Right hindlimb (tissue), 1 donor: Measurements from ENCODE around the gene NAV3.

Experiments
- DNase-seq: peaks from one replicate; pipeline ENCODE4 v3.0.0-alpha.2; 2018

The NAV3 gene

DNA sequence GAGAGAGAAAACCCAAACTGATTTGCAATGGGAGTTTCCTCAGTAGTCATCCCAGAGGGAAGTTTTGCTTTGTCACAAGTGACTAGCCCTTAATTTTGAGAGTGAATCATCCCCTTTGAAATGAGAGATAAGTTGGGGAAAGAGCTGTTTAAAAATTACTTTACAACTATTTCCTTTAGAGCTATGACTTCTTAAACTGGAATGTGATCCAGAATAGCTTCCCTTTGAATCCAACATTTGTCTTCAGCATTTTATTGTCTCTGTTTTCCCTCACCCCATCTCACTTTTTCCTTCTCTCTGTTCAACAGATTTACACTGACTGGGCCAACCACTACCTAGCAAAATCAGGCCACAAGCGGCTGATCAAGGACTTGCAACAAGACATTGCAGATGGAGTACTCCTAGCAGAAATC is 109.3 kb downstream of the NAV3 start:
- DNase-seq = no peak

DNA sequence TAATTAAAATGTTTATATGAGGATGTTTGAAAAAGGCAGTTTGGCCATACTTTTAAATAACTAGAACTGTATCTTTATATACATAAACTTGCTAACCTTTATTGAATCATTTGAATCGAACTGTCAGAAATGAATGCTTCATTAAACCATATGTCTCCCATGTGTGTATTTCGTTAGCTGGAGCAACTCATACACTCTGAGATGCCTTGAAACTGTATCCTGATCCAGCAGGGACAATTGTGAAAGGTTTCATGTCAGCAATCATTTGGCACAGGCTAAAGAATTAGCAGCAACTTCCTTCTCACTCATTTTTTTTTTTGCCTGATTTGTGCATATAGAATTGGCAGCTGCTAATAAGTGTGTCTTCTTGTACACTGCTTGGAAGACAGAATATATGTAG is 109.9 kb downstream of the NAV3 start:
- no peak for DNase-seq

DNA sequence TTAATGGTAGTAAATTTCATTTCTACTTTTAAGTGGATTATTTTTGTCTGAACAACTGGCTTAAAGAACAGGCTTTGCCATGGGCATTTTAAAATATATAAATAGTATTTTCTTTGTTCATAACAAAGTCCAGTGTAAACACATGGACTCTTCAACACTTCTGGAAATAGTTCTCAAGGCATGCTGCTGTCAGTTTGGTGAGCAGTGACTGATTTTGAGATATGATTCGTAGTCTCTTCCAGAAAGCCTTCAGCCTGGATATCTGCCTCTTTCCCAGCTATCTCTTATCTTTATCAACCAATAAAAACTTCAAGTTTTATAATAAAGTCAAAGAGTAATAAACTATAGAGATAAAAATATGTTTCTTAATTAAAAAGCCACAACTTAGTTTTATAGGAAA is 110.7 kb downstream of the NAV3 start:
- no peak for DNase-seq

GRCh38 chr12:77943466-77943865 is 112.8 kb downstream of the NAV3 start:
- DNase-seq = no peak

GRCh38 chr12:77946541-77947061 is 115.9 kb downstream of the NAV3 start:
- DNase-seq = no peak

GRCh38 chr12:77947330-77947729 is 116.6 kb downstream of the NAV3 start:
- DNase-seq = no peak

DNA sequence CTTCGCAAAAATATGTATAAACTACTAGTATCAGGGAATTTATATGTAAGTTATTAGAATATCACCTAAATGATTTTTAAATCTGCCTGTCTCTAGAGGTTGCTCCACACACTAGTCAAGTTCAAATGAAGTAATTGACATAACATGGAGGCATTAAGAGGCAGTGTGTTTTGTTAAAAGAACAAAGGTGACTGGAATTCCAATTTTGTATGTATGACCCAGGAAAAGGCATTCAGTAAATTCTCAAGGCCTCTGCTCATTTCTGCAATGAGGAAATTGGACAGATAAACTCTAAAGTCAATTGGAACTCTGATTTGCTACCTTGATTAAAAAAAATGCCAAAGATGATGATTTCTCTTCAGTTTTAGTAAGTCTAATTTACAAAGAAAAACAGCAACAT is 117.1 kb downstream of the NAV3 start:
- DNase-seq = no peak

DNA sequence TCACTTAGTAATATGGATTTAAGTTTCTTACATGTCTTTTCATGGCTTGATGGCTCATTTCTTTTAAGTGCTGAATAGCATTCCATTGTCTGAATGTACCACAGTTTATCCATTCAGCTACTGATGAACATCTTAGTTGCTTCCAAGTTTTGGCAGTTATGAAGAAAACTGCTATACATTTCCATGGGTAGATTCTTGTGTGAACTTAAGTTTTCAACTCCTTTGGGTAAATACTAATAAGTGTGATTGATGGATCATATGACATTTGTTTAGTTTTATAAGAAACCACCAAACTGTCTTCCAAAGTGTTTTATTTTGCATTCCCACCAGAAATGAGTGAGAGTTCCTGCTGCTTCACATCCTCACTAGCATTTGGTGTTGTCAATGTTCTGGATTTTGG is 119.2 kb downstream of the NAV3 start:
- DNase-seq = no peak

- no peak for DNase-seq
These were observed 123.0 kb downstream of the NAV3 start for GRCh38 chr12:77953528-77954205.

- no peak for DNase-seq
These were observed 123.5 kb downstream of the NAV3 start for GRCh38 chr12:77954206-77954555.

DNA sequence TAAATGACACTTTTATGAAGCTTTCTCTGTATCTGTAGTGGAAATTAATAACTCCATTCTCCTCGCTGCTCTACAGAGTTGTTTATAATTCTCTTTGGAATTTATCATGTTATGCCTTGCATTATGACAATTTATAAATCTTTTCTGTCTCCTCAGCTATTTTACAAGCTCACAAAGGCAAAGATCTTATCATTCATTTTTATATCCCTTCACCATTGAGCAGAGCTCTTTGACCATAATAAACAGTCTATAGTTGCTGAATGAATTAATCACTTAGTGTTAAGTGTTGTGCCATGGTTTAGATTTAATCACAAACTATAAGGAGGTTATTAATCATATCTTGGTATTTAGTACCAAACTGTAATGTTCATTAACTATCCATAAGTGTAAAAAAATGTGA is 126.4 kb downstream of the NAV3 start:
- DNase-seq = no peak

DNA sequence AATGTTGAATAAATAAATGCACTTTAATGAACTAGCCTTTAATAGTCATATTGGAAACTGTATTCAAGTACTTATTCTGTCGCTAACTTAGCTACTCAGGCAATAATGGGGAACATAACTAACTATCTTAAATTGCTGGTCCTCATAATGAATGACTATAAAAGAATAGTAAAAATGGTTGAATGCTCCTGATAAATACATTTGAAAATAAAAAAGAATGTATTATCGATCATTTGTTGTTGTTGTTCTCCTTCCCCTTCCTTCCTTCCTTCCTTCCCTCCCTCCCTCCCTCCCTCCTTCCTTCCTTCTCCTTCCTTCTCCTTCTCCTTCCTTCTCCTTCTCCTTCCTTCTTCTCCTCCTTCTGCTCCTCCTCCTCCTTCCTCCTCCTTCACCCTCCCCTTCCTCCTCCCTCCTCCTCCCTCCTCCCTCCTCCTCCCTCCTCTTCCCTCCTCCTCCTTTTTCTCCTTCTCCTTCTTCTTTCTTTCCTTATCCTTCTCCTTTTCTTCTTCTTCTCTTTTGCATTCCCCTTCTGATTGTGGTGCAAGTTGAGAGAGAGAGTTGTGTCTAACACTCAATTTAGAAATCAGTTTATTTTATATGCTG is 133.0 kb downstream of the NAV3 start:
- no peak for DNase-seq

GRCh38 chr12:77965790-77966189 is 135.1 kb downstream of the NAV3 start:
- DNase-seq = no peak

- DNase-seq = no peak
These were observed 137.3 kb downstream of the NAV3 start for GRCh38 chr12:77968021-77968420.

DNA sequence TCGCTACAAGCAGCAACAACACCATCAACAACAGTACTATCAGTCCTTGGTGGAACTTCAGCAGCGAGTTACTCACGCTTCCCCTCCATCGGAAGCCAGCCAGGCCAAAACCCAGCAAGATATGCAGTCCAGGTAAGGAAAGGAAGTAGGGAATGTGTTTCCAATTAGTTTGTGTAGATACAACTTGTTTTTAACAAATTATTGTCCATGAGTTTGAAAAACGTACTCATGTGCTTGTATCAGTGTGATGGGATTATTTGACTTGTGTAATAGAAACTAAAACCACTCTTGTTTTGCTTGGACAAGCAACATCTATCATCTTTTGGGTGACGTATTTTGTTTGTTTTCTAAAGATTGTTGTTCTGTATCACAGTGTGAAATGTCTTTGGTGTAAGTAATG is 137.9 kb downstream of the NAV3 start:
- DNase-seq = no peak

DNA sequence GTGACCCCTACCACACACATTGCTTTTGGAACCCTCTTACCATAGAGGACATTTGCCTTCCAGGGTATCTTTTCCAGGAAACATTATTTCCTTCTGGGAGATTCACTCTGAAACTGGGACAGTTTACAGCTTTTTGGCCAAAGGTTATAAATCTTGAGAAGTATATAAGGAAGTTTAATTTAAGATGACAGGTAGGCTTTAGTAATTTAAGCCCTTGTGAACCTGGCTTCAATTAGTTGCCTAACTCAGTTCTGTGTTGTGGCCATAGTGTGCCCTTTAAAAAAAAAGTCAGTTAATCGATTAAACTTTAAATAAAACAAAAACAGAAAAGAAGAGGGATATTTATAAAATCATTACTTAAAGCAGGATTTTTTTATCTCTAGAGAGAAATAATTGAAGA is 142.9 kb downstream of the NAV3 start:
- DNase-seq = no peak

DNA sequence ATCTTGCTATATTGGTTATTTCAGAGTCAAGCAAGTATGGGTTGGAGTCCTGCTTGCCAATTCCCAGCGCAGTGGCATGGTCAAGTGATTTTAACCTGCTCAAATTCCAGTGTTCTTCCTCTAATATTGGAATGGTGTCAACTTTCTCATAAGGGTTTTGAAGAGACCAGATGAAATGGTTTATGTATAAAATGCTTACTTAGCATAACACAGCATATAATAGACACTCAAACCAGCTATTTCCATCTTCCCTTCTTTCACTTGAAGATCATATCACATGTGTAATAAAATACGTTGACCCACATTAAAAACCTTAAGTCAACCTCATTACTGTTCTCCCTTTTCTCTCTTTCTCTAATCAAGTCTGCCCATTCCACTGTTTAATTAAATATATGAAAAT is 144.0 kb downstream of the NAV3 start:
- DNase-seq = no peak

DNA sequence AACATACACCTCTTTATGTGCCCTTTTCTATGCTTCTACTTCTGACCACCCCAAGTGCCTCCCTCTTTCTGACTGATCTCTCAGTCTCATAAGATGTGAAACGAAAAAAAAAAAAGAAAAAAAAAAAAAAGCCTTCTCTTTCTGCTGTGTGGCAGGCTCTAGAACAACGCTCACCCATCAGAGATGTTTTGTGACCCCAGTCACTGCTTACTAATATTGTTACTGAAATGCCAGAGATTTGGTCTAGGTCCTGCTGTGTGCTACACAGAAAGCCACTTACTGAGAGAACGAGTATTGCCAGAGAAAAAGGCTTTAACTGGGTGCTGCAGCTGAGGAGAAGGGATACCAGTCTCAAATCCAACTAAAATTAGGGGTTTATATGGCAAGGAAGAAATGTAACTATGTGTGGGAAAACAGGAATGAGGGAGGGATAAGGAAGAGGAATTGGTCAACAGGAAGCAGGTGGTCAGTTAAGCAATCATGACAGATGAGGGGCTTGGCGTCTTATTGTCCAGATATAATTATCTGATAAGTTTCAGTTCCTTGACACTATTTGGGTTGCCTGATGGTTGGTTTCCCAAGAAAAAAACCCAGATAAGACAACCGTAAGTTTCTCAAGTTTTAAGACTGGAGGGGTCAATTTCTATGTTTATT is 149.0 kb downstream of the NAV3 start:
- DNase-seq = no peak

DNA sequence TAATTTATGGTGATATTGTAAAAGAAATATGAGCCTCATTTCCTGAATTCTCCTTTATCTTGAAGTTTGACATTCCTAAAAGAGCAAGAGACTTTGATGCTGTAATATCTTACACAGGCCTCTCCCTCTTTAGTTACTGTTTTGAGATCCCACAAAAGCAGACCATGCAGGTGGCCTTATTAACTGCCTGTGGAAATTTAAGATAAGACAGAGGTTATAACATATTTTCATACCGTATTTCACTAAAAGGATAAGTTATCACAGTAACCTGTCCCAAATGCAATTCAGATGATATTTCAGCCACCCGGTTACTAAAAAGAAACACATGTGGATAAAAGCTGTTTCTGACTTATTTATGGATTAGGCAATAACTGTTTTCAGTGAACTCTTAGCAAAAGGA is 150.1 kb downstream of the NAV3 start:
- no peak for DNase-seq

DNA sequence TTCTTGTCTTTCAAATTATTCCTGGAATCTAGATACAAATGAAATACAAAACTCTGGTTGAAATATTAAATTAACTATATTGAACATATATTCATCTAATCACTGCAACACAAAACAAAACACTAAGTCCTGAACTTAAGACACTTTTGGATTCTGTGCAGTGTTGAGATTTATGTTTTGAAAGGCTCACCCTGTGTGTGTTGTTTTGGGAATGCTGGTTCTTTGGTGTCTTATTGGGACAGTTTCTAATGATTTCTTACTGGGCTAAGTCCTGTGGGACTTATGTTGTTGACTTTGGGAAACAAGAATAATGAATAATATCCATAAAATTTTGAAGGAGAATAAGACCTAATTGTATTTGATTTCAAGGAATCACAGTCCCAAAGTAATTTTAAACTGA is 153.2 kb downstream of the NAV3 start:
- DNase-seq = no peak

DNA sequence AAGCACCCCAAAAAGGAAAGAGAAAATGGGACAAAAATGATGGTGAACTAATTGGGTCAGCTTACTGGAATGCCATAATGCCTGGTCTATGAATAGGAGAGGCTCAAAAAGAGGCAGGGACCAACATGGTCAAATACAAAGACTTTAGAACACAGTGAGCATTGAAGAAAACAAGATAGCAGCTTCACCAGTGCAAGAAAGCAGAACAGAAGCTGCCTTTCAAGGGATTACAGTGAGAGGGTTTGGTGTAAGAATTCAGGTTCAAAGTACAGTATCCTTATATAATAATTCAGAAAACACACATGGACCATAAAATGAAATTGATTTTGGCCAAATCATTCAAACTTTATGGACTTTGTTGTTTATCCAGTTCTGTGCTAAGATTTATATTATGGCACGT is 162.1 kb downstream of the NAV3 start:
- DNase-seq = no peak

DNA sequence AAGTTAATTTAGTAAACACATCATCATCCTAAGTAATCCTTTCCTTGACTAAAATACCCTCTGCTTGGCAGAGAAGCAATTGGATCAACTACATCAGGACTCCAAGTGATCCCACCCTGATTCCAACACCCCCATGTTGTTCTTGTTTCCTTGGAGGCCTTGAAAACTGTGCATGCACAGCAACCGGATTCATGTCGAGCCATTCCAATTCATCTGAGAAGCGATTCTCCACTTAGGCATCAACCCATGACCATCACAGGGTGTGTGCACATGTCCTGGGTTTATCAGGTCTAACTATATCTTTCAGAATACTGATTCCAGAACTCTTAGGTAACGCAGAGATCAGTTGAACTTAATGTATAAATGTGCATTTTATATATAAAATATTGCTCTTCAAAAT is 163.0 kb downstream of the NAV3 start:
- no peak for DNase-seq

DNA sequence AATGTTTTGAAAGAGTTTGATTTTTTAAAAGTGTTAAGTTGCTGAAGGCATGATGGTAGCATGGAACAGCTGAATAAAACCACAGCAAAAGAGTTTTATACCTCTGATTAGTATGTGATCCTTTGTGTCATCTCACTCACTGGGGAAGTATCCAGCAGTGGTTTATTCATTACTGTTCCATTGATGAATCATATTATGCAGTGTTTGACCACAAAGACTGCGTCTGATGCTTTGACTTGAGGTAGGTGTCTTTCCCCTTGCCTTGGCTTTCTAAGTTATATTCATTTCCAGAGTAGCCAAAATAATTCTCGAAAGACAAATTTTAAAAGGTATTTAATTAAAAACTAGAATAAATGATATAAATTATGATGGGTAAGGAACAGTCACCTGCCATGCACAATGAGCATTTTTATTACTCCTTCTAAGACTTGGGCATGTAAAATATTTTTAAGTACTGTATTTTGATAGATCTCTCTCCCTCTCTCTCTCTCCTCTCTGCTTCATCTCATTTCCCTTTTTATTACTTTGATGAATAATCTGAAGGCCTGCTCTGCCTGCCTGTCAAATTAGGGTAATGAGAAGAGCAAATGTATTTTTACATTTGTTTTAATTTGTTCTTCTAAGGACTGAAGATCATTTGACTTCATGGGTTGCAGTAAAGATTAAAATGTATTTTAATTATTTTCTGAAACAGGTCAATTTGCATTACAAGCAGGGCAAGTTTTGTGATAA is 164.9 kb downstream of the NAV3 start:
- no peak for DNase-seq

DNA sequence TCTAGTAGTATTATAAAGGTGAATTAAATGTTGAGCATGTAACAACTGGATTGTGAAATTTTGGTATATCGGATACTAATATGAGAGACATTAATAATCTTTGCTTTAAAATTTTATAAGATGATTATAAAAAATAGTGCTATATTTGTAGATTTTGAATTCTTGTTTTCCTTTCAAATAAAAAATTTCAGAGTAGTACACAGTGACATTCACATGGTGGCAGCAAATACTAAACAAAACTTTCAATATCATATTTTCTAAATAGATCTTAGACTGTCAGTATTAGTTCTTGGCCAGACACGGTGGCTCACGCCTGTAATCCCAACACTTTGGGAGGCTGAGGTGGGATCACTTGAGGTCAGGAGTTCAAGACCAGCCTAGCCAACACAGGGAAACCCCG is 166.0 kb downstream of the NAV3 start:
- no peak for DNase-seq
